ENCODE results near the gene DIAPH3. TPM values are rescaled to one million over a fixed set of nuclear protein-coding genes. Genes with fewer than 3 reads are reported as not detected.
"Not testable (repeated sequence)": the region's sequence is repeated elsewhere in the genome, so short reads cannot be mapped to it uniquely, and the experiment has no call there.

Gene DIAPH3
- not detected for polyA plus RNA-seq (ENCODE audit: low read depth in 6 of 6)

- peak within 1 kb of the TSS; percentile 89 to 98 (median 98) for H3K4me3 Mint-ChIP-seq
Measured at GRCh38 chr13:60163478-60164233, at the start of gene DIAPH3. Gene DIAPH3 (minus strand): TSS chr13:60163928. CDS start chr13:60163766, 162 bp downstream.

GRCh38 chr13:60213236-60213744 is 49.6 kb upstream of the DIAPH3 start:
- no peak overlapping the region for H3K27ac Mint-ChIP-seq
- ATAC-seq (ENCODE audit: low read depth in 2 of 2) (no peak), DNase-seq (no peak)
- H3K36me3 Mint-ChIP-seq: no peaks in the 10 kb centered on the region
- peaks cover 0 to 1% (median 0%) of the 10 kb centered on the region in 7 donors for H3K9me3 Mint-ChIP-seq
- no peak overlapping the region for H3K4me3 Mint-ChIP-seq
- H3K27me3 Mint-ChIP-seq: peaks cover 0 to 26% (median 7%) of the 10 kb centered on the region in 3 donors
- H3K4me1 Mint-ChIP-seq: no peaks in the 10 kb centered on the region

More at GRCh38 chr13:60163478-60164233, at the start of gene DIAPH3:
- Mint-ChIP-seq H3K9me3 (no peaks in the 10 kb centered on the region), H3K27ac (peak within 1 kb of the TSS; percentile 47 to 94 (median 92)), H3K27me3 (peaks cover 0 to 8% (median 0%) of the 10 kb centered on the region in 3 donors), H3K36me3 (no peaks in the 10 kb centered on the region), H3K4me1 (peaks cover 19 to 26% (median 24%) of the 10 kb centered on the region in 3 donors)
- DNase-seq: peak; percentile 88
- peak; percentile 100 for ATAC-seq (ENCODE audit: low read depth in 2 of 2)

- no peak for ATAC-seq (ENCODE audit: low read depth in 2 of 2)
- no peaks in the 10 kb centered on the region for H3K4me1 Mint-ChIP-seq
- H3K4me3 Mint-ChIP-seq: no peak overlapping the region
- H3K27ac Mint-ChIP-seq: no peak overlapping the region
- H3K9me3 Mint-ChIP-seq: peaks cover 0 to 2% (median 0%) of the 10 kb centered on the region in 7 donors
- peaks cover 0 to 20% (median 12%) of the 10 kb centered on the region in 3 donors for H3K27me3 Mint-ChIP-seq
- DNase-seq: no peak
- no peaks in the 10 kb centered on the region for H3K36me3 Mint-ChIP-seq
Measured at GRCh38 chr13:60211548-60211947, 47.8 kb upstream of the DIAPH3 start.

- no peak for ATAC-seq (ENCODE audit: low read depth in 2 of 2)
- Mint-ChIP-seq H3K4me3 (no peak overlapping the region), H3K36me3 (no peaks in the 10 kb centered on the region), H3K4me1 (no peaks in the 10 kb centered on the region), H3K27me3 (peaks cover 3 to 17% (median 12%) of the 10 kb centered on the region in 3 donors), H3K27ac (no peak overlapping the region), H3K9me3 (peaks cover 0 to 2% (median 0%) of the 10 kb centered on the region in 7 donors)
- no peak for DNase-seq
Measured at GRCh38 chr13:60210510-60211330, 47.0 kb upstream of the DIAPH3 start.

GRCh38 chr13:60205499-60205898 is 41.8 kb upstream of the DIAPH3 start:
- H3K36me3 Mint-ChIP-seq; DNase-seq; H3K4me3 Mint-ChIP-seq; H3K9me3 Mint-ChIP-seq; H3K27ac Mint-ChIP-seq; ATAC-seq (ENCODE audit: low read depth in 2 of 2); H3K4me1 Mint-ChIP-seq: not testable (repeated sequence)
- peaks cover 7 to 20% (median 12%) of the 10 kb centered on the region in 3 donors for H3K27me3 Mint-ChIP-seq

- no peaks in the 10 kb centered on the region for H3K36me3 Mint-ChIP-seq
- peak overlapping the region in 1 of 8 donors; percentile 51 for H3K4me3 Mint-ChIP-seq
- H3K4me1 Mint-ChIP-seq: no peaks in the 10 kb centered on the region
- H3K9me3 Mint-ChIP-seq: no peaks in the 10 kb centered on the region
- no peak overlapping the region for H3K27ac Mint-ChIP-seq
- H3K27me3 Mint-ChIP-seq: peaks cover 0 to 20% (median 11%) of the 10 kb centered on the region in 3 donors
- no peak for DNase-seq
- ATAC-seq (ENCODE audit: low read depth in 2 of 2): no peak
Measured at GRCh38 chr13:60201286-60201685, 37.6 kb upstream of the DIAPH3 start.

- not testable (repeated sequence) for ATAC-seq (ENCODE audit: low read depth in 2 of 2); DNase-seq; H3K36me3 Mint-ChIP-seq; H3K4me3 Mint-ChIP-seq; H3K27ac Mint-ChIP-seq; H3K4me1 Mint-ChIP-seq
- peaks cover 3 to 14% (median 7%) of the 10 kb centered on the region in 3 donors for H3K27me3 Mint-ChIP-seq
- H3K9me3 Mint-ChIP-seq: peaks cover 0 to 11% (median 0%) of the 10 kb centered on the region in 7 donors
Measured at GRCh38 chr13:60195893-60196292, 32.2 kb upstream of the DIAPH3 start.

GRCh38 chr13:60182907-60183306 is 19.2 kb upstream of the DIAPH3 start:
- Mint-ChIP-seq H3K9me3 (no peaks in the 10 kb centered on the region), H3K36me3 (no peaks in the 10 kb centered on the region), H3K4me1 (no peaks in the 10 kb centered on the region), H3K27me3 (peaks cover 5 to 20% (median 8%) of the 10 kb centered on the region in 3 donors), H3K4me3 (no peak overlapping the region), H3K27ac (no peak overlapping the region)
- no peak for ATAC-seq (ENCODE audit: low read depth in 2 of 2)
- DNase-seq: no peak

- H3K4me3 Mint-ChIP-seq: no peak overlapping the region
- ATAC-seq (ENCODE audit: low read depth in 2 of 2) (no peak), DNase-seq (no peak)
- H3K4me1 Mint-ChIP-seq: no peaks in the 10 kb centered on the region
- peaks cover 10 to 21% (median 11%) of the 10 kb centered on the region in 3 donors for H3K27me3 Mint-ChIP-seq
- no peaks in the 10 kb centered on the region for H3K36me3 Mint-ChIP-seq
- no peak overlapping the region for H3K27ac Mint-ChIP-seq
- H3K9me3 Mint-ChIP-seq: no peaks in the 10 kb centered on the region
Measured at GRCh38 chr13:60178327-60178726, 14.6 kb upstream of the DIAPH3 start.

GRCh38 chr13:60175571-60175970 is 11.8 kb upstream of the DIAPH3 start:
- H3K4me1 Mint-ChIP-seq: no peaks in the 10 kb centered on the region
- H3K9me3 Mint-ChIP-seq: no peaks in the 10 kb centered on the region
- no peak for DNase-seq
- no peak overlapping the region for H3K4me3 Mint-ChIP-seq
- no peak overlapping the region for H3K27ac Mint-ChIP-seq
- no peaks in the 10 kb centered on the region for H3K36me3 Mint-ChIP-seq
- no peak for ATAC-seq (ENCODE audit: low read depth in 2 of 2)
- peaks cover 13 to 21% (median 17%) of the 10 kb centered on the region in 3 donors for H3K27me3 Mint-ChIP-seq

GRCh38 chr13:60174113-60174512 is 10.4 kb upstream of the DIAPH3 start:
- Mint-ChIP-seq H3K9me3 (peaks cover 0 to 2% (median 0%) of the 10 kb centered on the region in 7 donors), H3K27me3 (peaks cover 13 to 23% (median 21%) of the 10 kb centered on the region in 3 donors), H3K4me3 (no peak overlapping the region), H3K36me3 (no peaks in the 10 kb centered on the region), H3K4me1 (no peaks in the 10 kb centered on the region), H3K27ac (no peak overlapping the region)
- DNase-seq (no peak), ATAC-seq (ENCODE audit: low read depth in 2 of 2) (no peak)

- no peak for DNase-seq
- Mint-ChIP-seq H3K36me3 (no peaks in the 10 kb centered on the region), H3K27me3 (peaks cover 12 to 23% (median 21%) of the 10 kb centered on the region in 3 donors), H3K4me1 (no peaks in the 10 kb centered on the region), H3K27ac (no peak overlapping the region), H3K4me3 (no peak overlapping the region), H3K9me3 (peaks cover 0 to 2% (median 0%) of the 10 kb centered on the region in 7 donors)
- no peak for ATAC-seq (ENCODE audit: low read depth in 2 of 2)
Measured at GRCh38 chr13:60172111-60172510, 8.4 kb upstream of the DIAPH3 start.

GRCh38 chr13:60170414-60170813 is 6.7 kb upstream of the DIAPH3 start:
- no peak for ATAC-seq (ENCODE audit: low read depth in 2 of 2)
- H3K9me3 Mint-ChIP-seq: peaks cover 0 to 2% (median 0%) of the 10 kb centered on the region in 7 donors
- peaks cover 9 to 23% (median 12%) of the 10 kb centered on the region in 3 donors for H3K27me3 Mint-ChIP-seq
- no peak overlapping the region for H3K27ac Mint-ChIP-seq
- no peaks in the 10 kb centered on the region for H3K36me3 Mint-ChIP-seq
- no peak for DNase-seq
- no peak overlapping the region for H3K4me3 Mint-ChIP-seq
- peaks cover under 1 to 6% (median under 1%) of the 10 kb centered on the region in 3 donors for H3K4me1 Mint-ChIP-seq
